Measurements from ENCODE around the gene LACRT. TPM values are rescaled to one million over a fixed set of nuclear protein-coding genes. Genes with fewer than 3 reads are reported as not detected.

LACRT gene
- polyA plus RNA-seq, 1 donor (not counting 4 experiments of a cell fraction or from before 2014, with no cell fraction given), result not detected

- Histone ChIP-seq H3K4me2 (ENCODE audit: control insufficient read depth, extremely low read depth, insufficient read depth, low read depth, low read length) (no peak within 1 kb of the TSS), H3K9me1 (ENCODE audit: control insufficient read depth, extremely low read depth, insufficient read depth, low read length) (no peaks in the 10 kb centered on the region), H3K4me3 (ENCODE audit: control insufficient read depth in 2 of 3, extremely low read depth in 1 of 3, insufficient read depth in 2 of 3, low read depth in 1 of 3, low read length in 3 of 3) (no peak within 1 kb of the TSS), H3K27ac (ENCODE audit: control insufficient read depth, insufficient read depth, low read length) (no peak within 1 kb of the TSS), H3K27me3 (ENCODE audit: control insufficient read depth, extremely low read depth, insufficient read depth, low read length) (peaks cover 55% of the 10 kb centered on the region), H2AFZ (ENCODE audit: control insufficient read depth, low read length) (no peak within 1 kb of the TSS), H4K20me1 (ENCODE audit: control insufficient read depth, extremely low read depth, insufficient read depth, low read length) (no peaks in the 10 kb centered on the region), H3K36me3 (ENCODE audit: control insufficient read depth in 2 of 2, extremely low read depth in 1 of 2, insufficient read depth in 2 of 2, low read length in 2 of 2) (no peaks in the 10 kb centered on the region), H3K79me2 (ENCODE audit: control insufficient read depth, insufficient read depth, low read length) (no peaks in the 10 kb centered on the region), H3K4me1 (ENCODE audit: control insufficient read depth, extremely low read depth, insufficient read depth, low read length) (no peaks in the 10 kb centered on the region), H3K9ac (ENCODE audit: control insufficient read depth, extremely low read depth, insufficient read depth, low read length) (no peak within 1 kb of the TSS), H3K9me3 (ENCODE audit: control insufficient read depth, low read depth, low read length) (no peaks in the 10 kb centered on the region)
- FAIRE-seq (no peak), DNase-seq (ENCODE audit: low read depth, low spot score) (no peak)
- dilution Hi-C loops (cut with MboI; ENCODE audit: extremely low pct_ligation_motif_present, low sequenced_read_pairs), result no loop called here
- no peak for TF ChIP-seq CTCF (optimal IDR thresholded peaks at IDR 0.05 in 1 of 3, IDR thresholded peaks at IDR 0.05 in 1 of 3, conservative IDR thresholded peaks at IDR 0.05 in 1 of 3; ENCODE audit: extremely low read depth in 1 of 3, insufficient read depth in 2 of 3, low read length in 3 of 3)
- peak; percentile 57 for TF ChIP-seq EZH2 (IDR thresholded peaks at IDR 0.05; ENCODE audit: low read length)
Measured at GRCh38 chr12:54588110-54588889, 46.4 kb downstream of the LACRT start, which contains the start of gene PPP1R1A. TSS of gene PPP1R1A (minus strand) at chr12:54588659. CDS start at chr12:54588488, 171 bp downstream.

- dilution Hi-C loops (cut with MboI; ENCODE audit: extremely low pct_ligation_motif_present, low sequenced_read_pairs), result no loop called here
- Histone ChIP-seq H3K79me2 (ENCODE audit: control insufficient read depth, insufficient read depth, low read length) (no peaks in the 10 kb centered on the region), H2AFZ (ENCODE audit: control insufficient read depth, low read length) (no peak overlapping the region), H3K9ac (ENCODE audit: control insufficient read depth, extremely low read depth, insufficient read depth, low read length) (no peak overlapping the region), H3K27ac (ENCODE audit: control insufficient read depth, insufficient read depth, low read length) (no peak overlapping the region), H3K9me1 (ENCODE audit: control insufficient read depth, extremely low read depth, insufficient read depth, low read length) (no peaks in the 10 kb centered on the region), H4K20me1 (ENCODE audit: control insufficient read depth, extremely low read depth, insufficient read depth, low read length) (no peaks in the 10 kb centered on the region), H3K9me3 (ENCODE audit: control insufficient read depth, low read depth, low read length) (no peaks in the 10 kb centered on the region), H3K4me1 (ENCODE audit: control insufficient read depth, extremely low read depth, insufficient read depth, low read length) (no peaks in the 10 kb centered on the region), H3K4me2 (ENCODE audit: control insufficient read depth, extremely low read depth, insufficient read depth, low read depth, low read length) (no peak overlapping the region), H3K36me3 (ENCODE audit: control insufficient read depth in 2 of 2, extremely low read depth in 1 of 2, insufficient read depth in 2 of 2, low read length in 2 of 2) (no peaks in the 10 kb centered on the region), H3K4me3 (ENCODE audit: control insufficient read depth in 2 of 3, extremely low read depth in 1 of 3, insufficient read depth in 2 of 3, low read depth in 1 of 3, low read length in 3 of 3) (no peak overlapping the region), H3K27me3 (ENCODE audit: control insufficient read depth, extremely low read depth, insufficient read depth, low read length) (peaks cover 55% of the 10 kb centered on the region)
- TF ChIP-seq EZH2 (IDR thresholded peaks at IDR 0.05; ENCODE audit: low read length) (no peak), CTCF (optimal IDR thresholded peaks at IDR 0.05 in 1 of 3, IDR thresholded peaks at IDR 0.05 in 1 of 3, conservative IDR thresholded peaks at IDR 0.05 in 1 of 3; ENCODE audit: extremely low read depth in 1 of 3, insufficient read depth in 2 of 3, low read length in 3 of 3) (no peak)
- FAIRE-seq, result no peak
- DNase-seq (ENCODE audit: low read depth, low spot score), result no peak
Measured at GRCh38 chr12:54587315-54587873, 47.3 kb downstream of the LACRT start.

Data from keratinocyte (primary cell).